Vagina (tissue), 2 donors: ENCODE data around the gene CPNE1. TPM values are rescaled to one million over a fixed set of nuclear protein-coding genes. Genes with fewer than 3 reads are reported as not detected.

Experiments
- DNase-seq, 2 donors: peaks; one replicate each; pipeline ENCODE4 v3.0.0-alpha.2; 2017; ENCODE audit errors: extremely low spot score in 2 of 2
- H3K27ac ChIP-seq: fragments of 200-600 bp; sonication (generic); one replicate; pipeline ENCODE4 v1.5.1; 2019
- H3K27me3 ChIP-seq: fragments of 200-600 bp; sonication (generic); one replicate; pipeline ENCODE4 v1.5.1; 2019
- H3K36me3 ChIP-seq, 2 donors: fragments of 200-600 bp; sonication (generic); one replicate each; pipeline ENCODE4 v1.5.1; 2017 to 2019
- H3K4me1 ChIP-seq: fragments of 200-600 bp; sonication (generic); one replicate; pipeline ENCODE4 v1.5.1; 2019
- H3K4me3 ChIP-seq, 2 donors: fragments of 200-600 bp; sonication (generic); 1 replicate in 1 of 2; 2 replicates in 1 of 2; pipeline ENCODE4 v1.5.1; 2016 to 2019
- H3K9me3 ChIP-seq: fragments of 200-600 bp; sonication (generic); one replicate; pipeline ENCODE4 v1.5.1; 2019
- CTCF ChIP-seq, 3 experiments: fragments of 450-650 bp in 2 of 3; fragments of 200-600 bp in 1 of 3; sonication (generic) in 1 of 3; IDR thresholded peaks; one replicate each; pipeline ENCODE4 v1.5.1; 2017 to 2019; ENCODE audit warnings: antibody characterized with exemption in 3 of 3, mild to moderate bottlenecking in 2 of 3, moderate library complexity in 2 of 3
- POLR2A ChIP-seq, 2 donors: fragments of 450-650 bp; IDR thresholded peaks; one replicate each; pipeline ENCODE4 v1.6.1; 2017; ENCODE audit warnings: antibody characterized with exemption in 2 of 2, mild to moderate bottlenecking in 2 of 2, moderate library complexity in 2 of 2
- POLR2AphosphoS5 ChIP-seq, 2 donors: sonication (generic); formaldehyde crosslinking; IDR thresholded peaks; one replicate each; pipeline ENCODE4 v1.9.0; 2017; ENCODE audit warnings: antibody characterized with exemption in 2 of 2, mild to moderate bottlenecking in 2 of 2, low read depth in 1 of 2; ENCODE audit not compliant: insufficient read depth in 1 of 2
- intact Hi-C: fragments of 100-400 bp; cut with DNase I; formaldehyde crosslinking; loops from one replicate; pipeline ENCODE4 v1.15.1; 2023
- total RNA-seq: library from RNA; depleted of rRNA; stranded (reverse); fragments of >200 nt; gene quantifications from one replicate; pipeline ENCODE4 v1.2.3, GENCODE V29; 2016

The CPNE1 gene
- total RNA-seq, 1 donor from 2014 or later, result 149 TPM

GRCh38 chr20:35598476-35598875 is 66.2 kb downstream of the CPNE1 start:
- TF ChIP-seq POLR2A (IDR thresholded peaks at IDR 0.05), result no peak
- no peak for TF ChIP-seq CTCF (IDR thresholded peaks at IDR 0.05)
- TF ChIP-seq POLR2AphosphoS5 (IDR thresholded peaks at IDR 0.05; ENCODE audit: insufficient read depth in 1 of 2, low read depth in 1 of 2), result no peak
- H3K27ac ChIP-seq, result no peak overlapping the region
- DNase-seq, result no peak
- no peaks in the 10 kb centered on the region for H3K27me3 ChIP-seq
- no peak overlapping the region for H3K4me3 ChIP-seq
- H3K4me1 ChIP-seq, result peaks cover 21% of the 10 kb centered on the region
- intact Hi-C loops, result no loop called here
- H3K36me3 ChIP-seq, result no peaks in the 10 kb centered on the region
- no peaks in the 10 kb centered on the region for H3K9me3 ChIP-seq

- Histone ChIP-seq H3K4me1 (peaks cover 20% of the 10 kb centered on the region), H3K9me3 (no peaks in the 10 kb centered on the region), H3K36me3 (no peaks in the 10 kb centered on the region), H3K27me3 (no peaks in the 10 kb centered on the region), H3K27ac (no peak overlapping the region), H3K4me3 (no peak overlapping the region)
- intact Hi-C loops, result no loop called here
- no peak for TF ChIP-seq POLR2A (IDR thresholded peaks at IDR 0.05)
- no peak for TF ChIP-seq POLR2AphosphoS5 (IDR thresholded peaks at IDR 0.05; ENCODE audit: insufficient read depth in 1 of 2, low read depth in 1 of 2)
- no peak for TF ChIP-seq CTCF (IDR thresholded peaks at IDR 0.05)
- no peak for DNase-seq
Observed at GRCh38 chr20:35597186-35597585, 67.5 kb downstream of the CPNE1 start.

- intact Hi-C loops, result no loop called here
- H3K27me3 ChIP-seq, result no peaks in the 10 kb centered on the region
- TF ChIP-seq CTCF (IDR thresholded peaks at IDR 0.05) (no peak), POLR2AphosphoS5 (IDR thresholded peaks at IDR 0.05; ENCODE audit: insufficient read depth in 1 of 2, low read depth in 1 of 2) (no peak), POLR2A (IDR thresholded peaks at IDR 0.05) (no peak)
- no peak for DNase-seq
- H3K36me3 ChIP-seq, result no peaks in the 10 kb centered on the region
- H3K27ac ChIP-seq, result no peak overlapping the region
- peaks cover 7% of the 10 kb centered on the region for H3K4me1 ChIP-seq
- H3K4me3 ChIP-seq, result no peak overlapping the region
- no peaks in the 10 kb centered on the region for H3K9me3 ChIP-seq
Observed at GRCh38 chr20:35595901-35596300, 68.8 kb downstream of the CPNE1 start.

- Histone ChIP-seq H3K4me3 (no peak overlapping the region), H3K4me1 (peaks cover 3% of the 10 kb centered on the region), H3K36me3 (no peaks in the 10 kb centered on the region), H3K27me3 (no peaks in the 10 kb centered on the region), H3K9me3 (no peaks in the 10 kb centered on the region), H3K27ac (no peak overlapping the region)
- intact Hi-C loops, result no loop called here
- DNase-seq, result no peak
- no peak for TF ChIP-seq POLR2A (IDR thresholded peaks at IDR 0.05)
- no peak for TF ChIP-seq CTCF (IDR thresholded peaks at IDR 0.05)
Observed at GRCh38 chr20:35595456-35595855, 69.2 kb downstream of the CPNE1 start.

- no peaks in the 10 kb centered on the region for H3K9me3 ChIP-seq
- no peak overlapping the region for H3K4me3 ChIP-seq
- no peak for TF ChIP-seq POLR2AphosphoS5 (IDR thresholded peaks at IDR 0.05; ENCODE audit: insufficient read depth in 1 of 2, low read depth in 1 of 2)
- TF ChIP-seq CTCF (IDR thresholded peaks at IDR 0.05), result no peak
- TF ChIP-seq POLR2A (IDR thresholded peaks at IDR 0.05), result no peak
- H3K36me3 ChIP-seq, result no peaks in the 10 kb centered on the region
- H3K27me3 ChIP-seq, result no peaks in the 10 kb centered on the region
- no peak overlapping the region for H3K27ac ChIP-seq
- no peaks in the 10 kb centered on the region for H3K4me1 ChIP-seq
- intact Hi-C loops, result no loop called here
- no peak for DNase-seq
Observed at GRCh38 chr20:35592339-35592974, 72.2 kb downstream of the CPNE1 start.
